Fibroblast of skin of back (primary cell): ENCODE measurements around the gene KY.

Experiments
- DNase-seq: peaks from one replicate; pipeline ENCODE4 v3.0.0-alpha.2; 2013

The KY gene

GRCh38 chr3:134618478-134619300 lies 32.1 kb downstream of the KY start:
- no peak for DNase-seq

- DNase-seq: no peak
These were observed 33.0 kb downstream of the KY start for GRCh38 chr3:134617608-134618477.

GRCh38 chr3:134615743-134616142 lies 35.1 kb downstream of the KY start:
- DNase-seq: no peak

GRCh38 chr3:134614955-134615354 lies 35.9 kb downstream of the KY start:
- DNase-seq: no peak

GRCh38 chr3:134613006-134613520 lies 37.8 kb downstream of the KY start:
- no peak for DNase-seq

GRCh38 chr3:134611516-134611915 lies 39.3 kb downstream of the KY start:
- no peak for DNase-seq

- DNase-seq: no peak
These were observed 40.1 kb downstream of the KY start for GRCh38 chr3:134610432-134611385.

GRCh38 chr3:134609821-134610431 lies 40.9 kb downstream of the KY start:
- no peak for DNase-seq

- no peak for DNase-seq
These were observed 41.9 kb downstream of the KY start for GRCh38 chr3:134608771-134609435.

GRCh38 chr3:134608023-134608770 lies 42.6 kb downstream of the KY start:
- DNase-seq: no peak

- no peak for DNase-seq
These were observed 43.5 kb downstream of the KY start for GRCh38 chr3:134607054-134608022.

- DNase-seq: no peak
These were observed 44.5 kb downstream of the KY start for GRCh38 chr3:134606033-134607025.

- DNase-seq: no peak
These were observed 45.3 kb downstream of the KY start for GRCh38 chr3:134605556-134605955.

- no peak for DNase-seq
These were observed 46.9 kb downstream of the KY start for GRCh38 chr3:134603956-134604355.

- DNase-seq: no peak
These were observed 47.3 kb downstream of the KY start for GRCh38 chr3:134603480-134603879.

- no peak for DNase-seq
These were observed 48.4 kb downstream of the KY start for GRCh38 chr3:134602440-134602814.

GRCh38 chr3:134601539-134602439 lies 49.0 kb downstream of the KY start:
- DNase-seq: peak; percentile 35
